A673 (cell line): ENCODE data around the gene HPCAL1. TPM values are rescaled to one million over a fixed set of nuclear protein-coding genes. Genes with fewer than 3 reads are reported as not detected.
A peak's percentile ranks its signal among the peaks of the same experiment; 100 is the strongest.

Experiments
- BruUV-seq: library from RNA; stranded (reverse); fragments of 400-500 nt; replicated peaks from 2 replicates; lab custom pipeline; 2021; lab: Mats Ljungman, UMichigan
- CTCF ChIA-PET: fragments of 300-600 bp; sonication (Branson Sonifier 250); formaldehyde crosslinking; loops from one replicate; lab custom pipeline; 2022; ENCODE audit warnings: antibody characterized with exemption; lab: Charles Lee
- POLR2A ChIA-PET: fragments of 300-600 bp; sonication (Branson Sonifier 250); formaldehyde crosslinking; loops from one replicate; lab custom pipeline; 2022; ENCODE audit warnings: antibody characterized with exemption; ENCODE audit not compliant: low non-redundant PET; lab: Charles Lee
- DNase-seq: peaks from one replicate; pipeline ENCODE4 v3.0.0-alpha.2; 2015; ENCODE audit warnings: low spot score
- H3K27ac ChIP-seq: fragments of 200-600 bp; sonication (generic); 2 replicates; pipeline ENCODE4 v1.5.1; 2016; ENCODE audit warnings: mixed run types, low read depth, mild to moderate bottlenecking, mixed read lengths, antibody characterized with exemption, low read length; ENCODE audit not compliant: poor library complexity, severe bottlenecking
- H3K27me3 ChIP-seq: fragments of 200-600 bp; sonication (generic); replicated peaks from 2 replicates; pipeline ENCODE4 v1.6.1; 2017; ENCODE audit warnings: mixed run types, low read depth, mild to moderate bottlenecking, mixed read lengths, antibody characterized with exemption, low read length; ENCODE audit not compliant: insufficient read depth, poor library complexity
- H3K36me3 ChIP-seq: fragments of 200-600 bp; sonication (generic); 2 replicates; pipeline ENCODE4 v1.6.1; 2016; ENCODE audit warnings: mixed run types, mild to moderate bottlenecking, mixed read lengths, antibody characterized with exemption, low read length; ENCODE audit not compliant: insufficient read depth, poor library complexity, severe bottlenecking
- H3K4me1 ChIP-seq: fragments of 200-600 bp; sonication (generic); 2 replicates; pipeline ENCODE4 v1.6.1; 2017; ENCODE audit warnings: mixed run types, mild to moderate bottlenecking, mixed read lengths, antibody characterized with exemption, low read length; ENCODE audit not compliant: insufficient read depth, poor library complexity, severe bottlenecking
- H3K4me3 ChIP-seq: fragments of 200-600 bp; sonication (generic); 2 replicates; pipeline ENCODE4 v1.5.1; 2016; ENCODE audit warnings: low read depth, mixed run types, mild to moderate bottlenecking, mixed read lengths, low read length; ENCODE audit not compliant: poor library complexity, severe bottlenecking
- H3K9me3 ChIP-seq: fragments of 200-600 bp; sonication (generic); 2 replicates; pipeline ENCODE4 v1.6.1; 2016; ENCODE audit warnings: mixed run types, low read depth, mild to moderate bottlenecking, mixed read lengths, antibody characterized with exemption, low read length; ENCODE audit not compliant: poor library complexity, severe bottlenecking
- CTCF ChIP-seq: fragments of 300-800, 200-600 bp; sonication (generic); conservative IDR thresholded peaks from 2 replicates; pipeline ENCODE4 v1.5.1; 2017; ENCODE audit warnings: low read depth, mild to moderate bottlenecking, antibody characterized with exemption, low read length, moderate library complexity, mixed read lengths
- EZH2 ChIP-seq: fragments of 200-600 bp; sonication (generic); IDR thresholded peaks from 2 replicates; pipeline ENCODE4 v1.6.1; 2017; ENCODE audit warnings: borderline replicate concordance, low read depth, mild to moderate bottlenecking, mixed read lengths, antibody characterized with exemption, low read length; ENCODE audit not compliant: poor library complexity, severe bottlenecking
- intact Hi-C: fragments of 100-400 bp; cut with micrococcal nuclease; formaldehyde crosslinking; loops from one replicate; pipeline ENCODE4 v1.10.0; 2022; ENCODE audit not compliant: unreplicated experiment
- total RNA-seq: library from RNA; stranded (reverse); gene quantifications from 2 replicates; pipeline ENCODE4 v1.2.3, GENCODE V29; 2021

Gene HPCAL1
- total RNA-seq, 1 experiment from 2014 or later: 9.7 TPM

- H3K27me3 ChIP-seq: no peaks in the 10 kb centered on the region
- no TSS peak for BruUV-seq
- ChIA-PET CTCF (interaction anchor here (0.6 to 2.7 kb wide), 5 partner anchors 22 to 342 kb away, joined by 3 to 42 read pairs (median 5); partner anchors contain the start of gene HPCAL1), POLR2A (no interaction called here)
- no peaks in the 10 kb centered on the region for H3K9me3 ChIP-seq
- no peak for DNase-seq
- H3K4me1 ChIP-seq: peaks cover 5% of the 10 kb centered on the region
- H3K36me3 ChIP-seq: no peaks in the 10 kb centered on the region
- no peak overlapping the region for H3K27ac ChIP-seq
- TF ChIP-seq EZH2 (no peak), CTCF (no peak)
- intact Hi-C loops: loop anchor here (2.0 kb wide), 1 partner anchor 283 kb away; no protein-coding TSS in a partner anchor
- H3K4me3 ChIP-seq: no peak overlapping the region
These were observed 105.3 kb downstream of the HPCAL1 start for GRCh38 chr2:10407841-10408648.

DNA sequence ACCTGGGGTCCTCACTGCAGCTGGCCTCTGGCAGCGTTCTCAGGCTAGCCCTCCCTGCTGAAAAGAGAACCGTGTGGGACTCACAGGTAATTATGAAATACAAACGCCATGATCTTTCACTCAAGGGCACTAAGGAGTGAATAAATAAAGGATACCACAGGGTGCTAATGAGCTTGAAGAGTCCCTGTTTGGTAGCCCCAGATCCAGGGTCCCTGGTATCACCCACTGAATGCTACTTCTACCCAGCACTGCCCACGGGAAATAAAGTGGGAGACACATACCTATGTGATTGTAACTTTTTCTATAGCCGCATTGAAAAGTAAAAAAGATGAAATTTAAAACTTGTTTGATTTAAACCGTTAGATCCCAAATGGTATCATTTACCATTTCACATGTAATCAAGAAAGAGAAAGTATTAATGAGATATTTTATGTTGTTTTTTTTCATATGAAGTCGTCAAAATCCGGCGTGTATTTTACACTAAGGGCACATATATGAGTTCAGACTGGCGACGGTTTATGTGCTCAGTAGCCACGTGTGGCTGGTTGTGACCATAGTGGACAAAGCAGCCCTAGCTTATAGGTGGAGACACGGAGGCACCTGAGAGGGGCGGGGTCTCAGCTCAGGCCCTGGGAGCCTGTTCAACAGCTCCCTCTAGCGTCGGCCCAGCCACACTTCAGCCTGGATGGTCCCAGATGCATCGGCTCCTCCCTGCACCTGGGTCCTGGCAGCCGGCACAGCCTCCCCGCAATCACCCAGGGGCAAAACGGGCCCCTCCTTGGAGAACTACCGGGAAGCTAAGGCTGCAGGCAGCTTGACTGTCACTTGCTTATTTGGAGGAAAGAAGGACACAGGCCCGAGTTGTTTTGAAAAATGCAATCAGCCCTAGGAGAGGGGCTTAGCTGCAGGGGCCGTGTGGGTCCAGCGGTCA is 106.2 kb downstream of the HPCAL1 start:
- ChIA-PET CTCF (interaction anchor here (0.6 to 2.7 kb wide), 13 partner anchors 15 to 511 kb away, joined by 3 to 42 read pairs (median 5); partner anchors contain the start of gene HPCAL1), POLR2A (interaction anchor here (0.6 kb wide), 1 partner anchor 283 kb away, joined by 22 read pairs; no protein-coding TSS in a partner anchor)
- H3K36me3 ChIP-seq: no peaks in the 10 kb centered on the region
- no peak overlapping the region for H3K4me3 ChIP-seq
- intact Hi-C loops: loop anchor here (1.0 to 2.0 kb wide), 2 partner anchors 267 to 284 kb away; no protein-coding TSS in a partner anchor
- H3K9me3 ChIP-seq: no peaks in the 10 kb centered on the region
- H3K27ac ChIP-seq: no peak overlapping the region
- DNase-seq: peak; percentile 79
- no TSS peak for BruUV-seq
- H3K27me3 ChIP-seq: no peaks in the 10 kb centered on the region
- peaks cover 5% of the 10 kb centered on the region for H3K4me1 ChIP-seq
- TF ChIP-seq CTCF (peak; percentile 96), EZH2 (no peak)

DNA sequence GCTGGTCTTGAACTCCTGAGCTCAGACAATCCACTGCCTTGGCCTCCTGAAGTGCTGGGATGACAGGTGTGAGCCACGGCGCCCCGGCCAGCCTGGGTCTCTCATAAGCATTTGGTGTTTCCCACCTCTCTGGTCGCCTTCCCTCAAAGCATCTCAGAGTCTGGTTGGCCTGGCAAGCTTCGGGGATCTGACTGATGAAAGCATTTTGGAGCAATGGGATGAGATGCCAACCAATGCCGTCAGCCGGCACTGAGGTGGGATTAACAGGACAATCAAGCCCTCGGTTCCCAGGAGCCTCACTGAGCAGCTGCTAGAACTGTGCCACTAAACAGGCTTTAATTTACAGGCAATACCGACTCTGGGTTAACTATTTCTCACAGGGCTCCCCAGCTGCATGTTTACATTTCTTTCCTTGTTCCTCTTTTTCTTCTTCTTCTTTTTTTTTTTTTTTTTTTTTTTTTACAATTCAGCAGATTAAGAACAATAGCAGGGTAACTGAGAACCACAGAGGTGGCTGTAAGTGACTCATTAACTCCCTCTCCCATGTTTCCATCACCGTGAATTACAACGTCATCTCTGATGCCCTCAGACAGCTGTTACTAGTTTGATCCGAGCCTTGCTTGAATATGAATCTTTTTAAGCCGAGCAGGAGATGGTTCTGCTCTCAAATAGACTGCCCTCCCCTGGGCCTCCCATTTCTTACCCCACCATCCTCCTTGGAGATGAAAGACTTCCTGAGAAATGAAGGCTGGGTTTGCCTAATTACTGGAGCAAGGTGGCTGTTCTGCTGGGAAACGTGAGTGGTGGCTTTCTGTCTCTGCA is 107.5 kb downstream of the HPCAL1 start:
- no peak overlapping the region for H3K4me3 ChIP-seq
- no peaks in the 10 kb centered on the region for H3K27me3 ChIP-seq
- no TSS peak for BruUV-seq
- ChIA-PET POLR2A (no interaction called here), CTCF (interaction anchor here (0.6 to 2.7 kb wide), 5 partner anchors 14 to 338 kb away, joined by 3 to 42 read pairs (median 19); no protein-coding TSS in a partner anchor)
- H3K9me3 ChIP-seq: no peaks in the 10 kb centered on the region
- H3K4me1 ChIP-seq: peaks cover 5% of the 10 kb centered on the region
- no peak for DNase-seq
- H3K27ac ChIP-seq: no peak overlapping the region
- H3K36me3 ChIP-seq: no peaks in the 10 kb centered on the region
- TF ChIP-seq CTCF (no peak), EZH2 (no peak)
- intact Hi-C loops: no loop called here
